GM19239 (cell line): ENCODE measurements around the gene KRTAP4-1.
A peak's percentile ranks its signal among the peaks of the same experiment; 100 is the strongest.
"Not testable (repeated sequence)": the region's sequence is repeated elsewhere in the genome, so short reads cannot be mapped to it uniquely, and the experiment has no call there.

Experiments
- DNase-seq: peaks from one replicate; pipeline ENCODE4 v3.0.0; 2011; ENCODE audit warnings: low spot score; ENCODE audit not compliant: insufficient read length
- FAIRE-seq: peaks from 2 replicates; lab custom pipeline; 2011; peaks lifted over from hg19 to GRCh38; lab: Jason Lieb, UNC

The KRTAP4-1 gene

DNA sequence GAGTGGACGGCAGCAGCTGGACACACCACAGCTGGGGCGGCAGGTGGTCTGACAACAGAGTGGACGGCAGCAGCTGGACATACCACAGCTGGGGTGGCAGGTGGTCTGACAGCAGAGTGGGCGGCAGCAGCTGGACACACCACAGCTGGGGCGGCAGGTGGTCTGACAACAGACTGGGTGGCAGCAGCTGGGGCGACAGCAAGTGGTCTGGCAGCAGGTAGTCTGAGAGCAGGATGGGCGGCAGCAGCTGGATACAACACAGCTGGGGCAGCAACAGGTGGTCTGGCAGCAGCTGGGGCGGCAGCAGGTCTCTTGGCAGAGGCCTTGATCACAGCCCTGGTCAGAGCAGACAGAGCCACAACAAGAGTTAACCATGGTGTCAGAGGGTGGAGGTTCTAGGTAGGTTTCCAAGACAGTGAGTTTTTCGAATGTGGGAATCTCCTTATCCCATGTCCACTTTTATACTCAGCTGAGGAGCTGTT lies at the start of gene KRTAP4-1:
Gene KRTAP4-1 (minus strand): TSS at position 432 of the 482 bp plus-strand sequence. CDS start 57 bp downstream, at position 375.
- no peak for DNase-seq
- FAIRE-seq = no peak

DNA sequence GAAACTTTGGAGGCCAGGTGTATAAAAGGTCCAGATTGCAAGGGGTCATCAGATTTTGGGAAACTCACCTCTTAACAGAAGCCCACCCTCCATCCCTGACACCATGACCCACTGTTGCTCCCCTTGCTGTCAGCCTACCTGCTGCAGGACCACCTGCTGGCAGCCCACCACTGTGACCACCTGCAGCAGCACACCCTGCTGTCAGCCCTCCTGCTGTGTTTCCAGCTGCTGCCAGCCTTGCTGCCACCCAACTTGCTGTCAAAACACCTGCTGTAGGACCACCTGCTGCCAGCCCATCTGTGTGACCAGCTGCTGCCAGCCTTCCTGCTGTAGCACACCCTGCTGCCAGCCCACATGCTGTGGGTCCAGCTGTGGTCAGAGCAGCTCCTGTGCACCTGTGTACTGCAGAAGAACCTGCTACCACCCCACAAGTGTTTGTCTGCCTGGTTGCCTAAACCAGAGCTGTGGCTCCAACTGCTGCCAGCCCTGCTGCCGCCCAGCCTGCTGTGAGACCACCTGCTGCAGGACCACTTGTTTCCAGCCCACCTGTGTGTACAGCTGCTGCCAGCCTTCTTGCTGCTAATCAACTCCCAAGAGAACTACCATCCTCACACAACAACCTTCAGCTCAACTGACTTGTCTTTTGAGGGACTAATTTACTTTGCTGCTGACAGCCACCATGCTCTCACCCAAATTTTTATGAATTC lies 47.8 kb upstream of the KRTAP4-1 start, which contains the start of gene KRTAP9-3:
Gene KRTAP9-3 (plus strand): TSS at position 51 of the 707 bp plus-strand sequence. CDS start 53 bp downstream, at position 104.
- not testable (repeated sequence) for FAIRE-seq, DNase-seq

DNA sequence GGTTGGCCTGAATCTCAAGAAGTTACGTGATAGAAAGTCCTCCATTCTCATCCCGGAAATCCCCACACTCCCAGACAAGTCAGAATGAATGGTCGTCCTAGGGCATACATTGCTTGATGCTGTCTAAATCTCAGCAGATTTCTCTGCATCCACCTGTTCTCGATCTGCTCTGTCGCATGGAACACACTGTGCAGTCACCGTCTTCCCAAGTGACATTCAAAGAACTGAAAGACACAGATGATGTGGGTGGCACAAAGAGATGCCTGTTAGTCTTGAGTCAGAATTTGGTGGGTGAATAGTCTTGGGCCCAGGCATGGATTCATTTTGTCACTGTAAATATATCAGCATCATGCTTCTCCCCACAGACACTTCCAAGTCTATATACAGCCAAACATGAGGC lies 47.0 kb upstream of the KRTAP4-1 start:
- FAIRE-seq (no peak), DNase-seq (no peak)

DNA sequence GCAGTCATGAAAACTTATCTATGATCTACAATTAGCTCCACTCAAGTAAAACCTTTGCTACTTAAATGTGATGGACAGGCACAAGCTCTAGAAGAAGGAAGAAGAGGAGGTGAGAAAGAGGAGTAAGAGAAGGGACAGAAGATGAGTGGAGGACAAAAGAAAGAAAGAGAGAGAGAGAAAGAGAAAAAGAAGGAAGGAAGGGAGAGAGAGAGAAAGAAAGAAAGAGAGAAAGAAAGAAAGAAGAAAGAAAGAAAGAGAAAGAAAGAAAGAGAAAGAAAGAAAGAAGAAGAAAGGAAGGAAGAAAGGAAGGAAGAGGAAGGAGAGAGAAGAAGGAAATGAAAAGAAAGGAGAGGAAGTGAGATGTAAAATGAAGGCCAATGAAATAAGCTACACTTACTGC lies 45.4 kb upstream of the KRTAP4-1 start:
- FAIRE-seq (no peak), DNase-seq (no peak)

DNA sequence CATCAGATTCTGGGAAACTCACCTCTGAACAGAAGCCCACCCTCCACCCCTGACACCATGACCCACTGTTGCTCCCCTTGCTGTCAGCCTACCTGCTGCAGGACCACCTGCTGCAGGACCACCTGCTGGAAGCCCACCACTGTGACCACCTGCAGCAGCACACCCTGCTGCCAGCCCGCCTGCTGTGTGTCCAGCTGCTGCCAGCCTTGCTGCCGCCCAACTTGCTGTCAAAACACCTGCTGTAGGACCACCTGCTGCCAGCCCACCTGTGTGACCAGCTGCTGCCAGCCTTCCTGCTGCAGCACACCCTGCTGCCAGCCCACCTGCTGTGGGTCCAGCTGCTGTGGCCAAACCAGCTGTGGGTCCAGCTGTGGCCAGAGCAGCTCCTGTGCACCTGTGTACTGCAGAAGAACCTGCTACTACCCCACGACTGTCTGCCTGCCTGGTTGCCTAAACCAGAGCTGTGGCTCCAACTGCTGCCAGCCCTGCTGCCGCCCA lies 41.9 kb upstream of the KRTAP4-1 start, which contains the start of gene KRTAP9-2:
Gene KRTAP9-2 (plus strand): TSS at position 51 of the 498 bp plus-strand sequence. CDS start 7 bp downstream, at position 58.
- FAIRE-seq = not testable (repeated sequence)

DNA sequence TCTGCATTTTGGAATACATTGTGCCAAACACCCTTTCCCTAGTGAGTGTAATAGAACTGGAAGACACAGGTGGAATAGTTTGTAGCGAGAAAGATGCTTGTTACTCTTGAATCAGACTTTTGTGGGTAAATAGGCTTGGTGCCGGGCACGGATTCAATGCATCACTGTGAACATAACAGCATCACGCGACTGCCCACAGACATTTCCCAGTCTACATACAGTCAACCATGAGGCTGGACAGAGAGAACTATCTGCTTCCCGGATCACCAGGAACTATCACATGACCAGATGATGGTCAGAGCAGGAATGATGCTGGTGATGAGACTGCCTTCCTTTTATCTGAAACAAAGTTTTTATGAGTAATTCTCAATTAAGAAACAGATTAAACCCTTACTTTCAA lies 41.3 kb upstream of the KRTAP4-1 start:
- FAIRE-seq (no peak), DNase-seq (no peak)

More for the DNA sequence above, 41.9 kb upstream of the KRTAP4-1 start, which contains the start of gene KRTAP9-2:
- not testable (repeated sequence) for DNase-seq

DNA sequence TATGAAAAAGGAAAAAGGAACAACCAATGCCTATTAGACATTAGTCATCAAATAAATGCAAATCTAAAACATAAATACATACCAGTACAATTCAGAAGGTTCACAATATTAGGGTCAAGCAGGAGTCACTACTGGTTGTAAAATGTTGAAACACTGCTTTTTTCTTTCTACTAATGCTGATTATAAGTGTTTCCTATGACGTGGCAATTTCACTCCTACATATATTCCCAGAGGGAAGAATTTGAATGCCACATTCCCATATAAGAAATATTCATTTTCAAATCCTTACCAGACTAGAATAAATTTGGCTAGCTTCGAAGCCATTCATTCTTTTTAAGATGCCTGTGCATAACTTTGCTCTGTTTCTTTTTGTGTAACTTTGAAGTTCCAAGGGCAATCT lies 39.1 kb upstream of the KRTAP4-1 start:
- FAIRE-seq (no peak), DNase-seq (no peak)

DNA sequence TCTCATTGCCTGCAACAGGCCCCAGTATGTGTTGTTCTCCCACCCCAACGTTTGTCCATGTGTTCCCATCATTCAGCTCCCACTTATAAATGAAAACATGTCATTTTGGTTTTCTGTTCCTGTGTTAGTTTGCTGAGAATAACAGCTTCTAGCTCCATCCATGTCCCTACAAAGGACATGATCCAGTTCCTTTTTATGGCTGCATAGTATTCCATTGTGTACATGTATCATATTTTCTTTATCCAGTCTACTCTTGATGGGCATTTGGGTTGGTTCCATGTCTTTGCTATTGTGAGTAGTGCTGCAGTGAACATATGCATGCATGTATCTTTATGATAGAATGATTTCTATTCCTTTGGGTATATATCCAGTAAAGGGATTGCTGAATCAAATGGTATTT lies 31.0 kb upstream of the KRTAP4-1 start:
- DNase-seq = no peak
- no peak for FAIRE-seq

DNA sequence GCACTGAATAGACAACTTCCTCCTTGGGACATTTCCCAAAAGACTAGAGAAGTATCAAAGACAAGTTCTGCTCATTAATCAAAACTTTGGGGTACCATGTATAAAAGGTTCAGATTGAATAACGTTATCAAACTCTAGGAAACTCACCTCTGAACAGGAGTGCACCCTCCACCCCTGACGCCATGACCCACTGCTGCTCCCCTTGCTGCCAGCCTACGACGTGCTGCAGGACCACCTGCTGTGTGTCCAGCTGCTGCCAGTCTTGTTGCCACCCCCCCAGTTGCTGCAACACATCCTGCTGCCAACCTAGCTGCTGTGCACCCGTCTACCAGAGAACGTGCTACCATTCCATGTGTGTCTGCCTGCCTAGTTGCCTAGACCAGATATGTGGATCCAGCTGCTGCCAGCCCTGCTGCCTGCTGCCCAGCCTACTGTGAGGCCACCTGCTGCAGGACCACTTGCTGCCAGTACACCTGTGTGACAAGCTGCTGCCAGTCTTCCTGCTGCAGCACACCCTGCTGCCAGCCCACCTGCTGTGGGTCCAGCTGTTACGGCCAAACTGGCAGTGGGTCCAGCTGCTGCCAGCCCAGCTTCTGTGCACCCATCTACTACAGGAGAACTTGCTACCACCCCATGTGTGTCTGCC lies 27.9 kb upstream of the KRTAP4-1 start:
- no peak for DNase-seq
- FAIRE-seq = no peak

DNA sequence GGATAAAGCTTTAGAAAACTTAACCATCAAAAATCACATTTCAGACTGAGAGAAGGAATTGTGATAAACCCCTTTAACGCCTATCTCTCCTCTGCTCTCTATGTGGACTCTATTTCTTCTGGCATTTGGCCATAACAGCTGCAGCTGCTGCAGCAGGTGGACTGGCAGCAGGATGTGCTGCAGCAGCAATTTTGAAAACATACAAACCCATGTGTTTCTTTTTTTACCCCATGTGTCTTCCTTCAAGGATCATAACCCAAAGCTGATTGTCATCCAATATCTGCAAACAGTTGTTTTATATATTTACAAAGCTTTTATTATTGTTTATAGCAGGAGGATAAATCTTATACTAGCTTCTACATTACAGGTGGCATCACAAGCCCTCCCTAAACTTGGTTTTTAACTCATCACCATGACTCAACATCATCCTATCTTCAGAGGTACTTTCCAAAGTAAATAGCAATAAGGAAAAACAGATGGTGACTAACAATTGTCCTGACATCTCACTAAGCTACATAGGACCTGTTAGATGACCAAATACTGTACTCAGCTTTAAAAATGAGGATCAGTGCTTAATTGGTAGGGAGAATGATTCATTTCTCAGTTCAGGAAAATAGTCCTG lies 27.2 kb upstream of the KRTAP4-1 start:
- FAIRE-seq (no peak), DNase-seq (no peak)

DNA sequence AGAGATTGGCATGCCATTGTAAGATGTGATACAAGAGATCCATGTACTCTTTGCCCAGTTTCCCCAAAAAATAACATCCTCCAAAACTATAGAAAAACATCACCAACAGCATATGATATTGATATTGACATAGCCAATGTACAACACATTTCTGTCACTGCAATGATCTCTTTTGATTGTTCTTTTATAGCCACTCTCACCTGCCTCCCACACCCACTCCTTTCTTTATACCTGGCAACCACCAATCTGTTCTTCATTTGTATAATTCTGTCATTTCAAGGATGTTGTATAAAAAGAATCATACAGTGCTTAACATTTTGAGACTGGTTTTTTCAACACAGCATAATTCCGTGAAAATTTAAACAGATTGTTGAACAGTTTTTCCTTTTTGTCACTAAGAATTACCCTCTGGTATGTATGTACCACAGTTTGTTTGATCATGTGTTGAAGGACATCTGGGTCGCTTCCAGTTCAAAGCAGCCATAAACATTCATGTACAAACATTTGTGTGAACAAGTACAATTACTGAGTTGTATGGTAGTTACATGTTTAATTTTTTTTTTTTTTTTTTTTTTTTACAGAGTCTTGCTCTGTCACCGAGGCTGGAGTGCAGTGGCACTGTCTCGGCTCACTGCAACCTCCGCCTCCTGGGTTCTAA lies 14.8 kb upstream of the KRTAP4-1 start:
- no peak for DNase-seq
- FAIRE-seq = no peak

DNA sequence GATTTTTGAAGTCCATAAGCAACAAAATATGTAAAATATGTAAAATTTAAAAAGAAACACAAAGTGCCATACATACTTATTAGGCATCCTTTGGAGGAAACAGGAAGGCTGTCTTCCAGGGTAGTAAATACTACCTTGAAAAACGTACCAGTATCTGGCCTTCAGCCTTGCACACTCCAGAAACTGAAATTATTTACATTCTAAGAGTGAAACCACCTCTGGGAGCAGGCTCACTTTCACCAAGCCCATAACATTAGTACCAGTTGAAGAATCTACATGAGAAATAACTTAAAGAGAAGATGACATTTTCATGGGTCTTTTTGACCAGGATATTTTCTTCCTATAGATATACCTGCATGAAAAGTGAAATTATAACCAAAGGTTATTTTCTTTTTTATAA lies 11.4 kb upstream of the KRTAP4-1 start:
- FAIRE-seq (peak; percentile 85), DNase-seq (peak; percentile 27)

DNA sequence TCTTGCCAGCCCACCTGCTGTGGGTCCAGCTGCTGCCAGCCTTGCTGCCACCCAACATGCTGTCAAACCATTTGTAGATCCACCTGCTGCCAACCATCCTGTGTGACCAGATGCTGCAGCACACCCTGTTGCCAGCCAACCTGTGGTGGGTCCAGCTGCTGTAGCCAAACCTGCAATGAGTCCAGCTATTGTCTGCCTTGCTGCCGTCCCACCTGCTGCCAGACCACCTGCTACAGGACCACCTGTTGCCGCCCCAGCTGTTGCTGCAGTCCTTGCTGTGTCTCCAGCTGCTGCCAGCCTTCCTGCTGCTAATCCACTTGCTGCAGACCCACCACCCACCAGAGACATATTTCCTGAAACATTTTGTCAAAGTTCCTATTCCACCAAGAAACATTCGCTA lies 5.6 kb upstream of the KRTAP4-1 start:
- FAIRE-seq (no peak), DNase-seq (no peak)

DNA sequence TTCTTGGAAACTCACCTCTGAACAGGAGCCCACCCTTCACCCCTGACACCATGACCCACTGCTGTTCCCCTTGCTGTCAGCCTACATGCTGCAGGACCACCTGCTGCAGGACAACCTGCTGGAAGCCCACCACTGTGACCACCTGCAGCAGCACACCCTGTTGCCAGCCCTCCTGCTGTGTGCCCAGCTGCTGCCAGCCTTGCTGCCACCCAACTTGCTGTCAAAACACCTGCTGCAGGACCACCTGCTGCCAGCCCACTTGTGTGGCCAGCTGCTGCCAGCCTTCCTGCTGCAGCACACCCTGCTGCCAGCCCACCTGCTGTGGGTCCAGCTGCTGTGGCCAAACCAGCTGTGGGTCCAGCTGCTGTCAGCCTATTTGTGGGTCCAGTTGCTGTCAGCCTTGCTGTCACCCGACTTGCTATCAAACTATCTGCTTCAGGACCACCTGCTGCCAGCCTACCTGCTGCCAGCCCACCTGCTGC lies 5.2 kb upstream of the KRTAP4-1 start, which contains the start of gene KRTAP9-1:
Gene KRTAP9-1 (plus strand): TSS at position 51 of the 482 bp plus-strand sequence. CDS start 0 bp downstream, at position 51.
- DNase-seq, FAIRE-seq: not testable (repeated sequence)

DNA sequence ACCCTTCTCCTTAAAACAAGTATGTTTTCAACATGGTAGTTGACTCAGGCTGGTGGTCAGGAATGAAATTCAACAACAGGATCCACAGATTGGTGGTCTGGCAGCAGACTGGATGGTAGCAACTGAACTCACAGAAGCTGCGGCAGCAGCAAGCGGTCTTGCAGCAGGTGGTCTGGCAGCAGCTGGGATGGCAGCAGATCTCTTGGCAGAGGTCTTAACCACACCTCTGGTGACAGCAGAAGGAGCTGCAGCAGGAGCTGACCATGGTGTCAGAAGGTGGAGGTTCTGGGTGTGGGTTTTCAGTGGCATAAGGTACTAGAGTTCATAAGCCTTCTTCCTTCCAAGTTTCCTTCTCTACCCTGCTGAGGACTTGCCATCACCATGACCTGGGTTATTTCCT lies 2.2 kb upstream of the KRTAP4-1 start:
- DNase-seq (no peak), FAIRE-seq (no peak)

DNA sequence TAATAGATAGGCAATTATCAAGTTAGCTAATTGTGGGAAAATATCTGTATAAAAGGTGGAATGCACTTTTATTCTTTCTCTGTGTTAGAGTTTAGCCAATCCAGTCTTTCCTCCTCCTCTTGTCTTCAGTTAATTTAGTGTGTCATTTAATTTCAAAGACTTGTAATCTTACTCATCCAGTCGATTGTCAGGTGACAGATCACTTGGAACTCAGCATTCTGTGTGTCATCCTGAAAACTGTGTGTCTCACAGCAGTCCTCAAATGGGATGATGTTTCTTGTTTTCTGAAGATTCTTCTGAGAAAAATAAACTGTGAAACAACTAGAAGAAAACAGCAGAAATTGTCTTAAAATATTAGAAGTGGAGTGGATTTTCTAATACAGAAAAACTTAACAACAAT lies 290 bp upstream of the KRTAP4-1 start:
- DNase-seq (no peak), FAIRE-seq (no peak)

DNA sequence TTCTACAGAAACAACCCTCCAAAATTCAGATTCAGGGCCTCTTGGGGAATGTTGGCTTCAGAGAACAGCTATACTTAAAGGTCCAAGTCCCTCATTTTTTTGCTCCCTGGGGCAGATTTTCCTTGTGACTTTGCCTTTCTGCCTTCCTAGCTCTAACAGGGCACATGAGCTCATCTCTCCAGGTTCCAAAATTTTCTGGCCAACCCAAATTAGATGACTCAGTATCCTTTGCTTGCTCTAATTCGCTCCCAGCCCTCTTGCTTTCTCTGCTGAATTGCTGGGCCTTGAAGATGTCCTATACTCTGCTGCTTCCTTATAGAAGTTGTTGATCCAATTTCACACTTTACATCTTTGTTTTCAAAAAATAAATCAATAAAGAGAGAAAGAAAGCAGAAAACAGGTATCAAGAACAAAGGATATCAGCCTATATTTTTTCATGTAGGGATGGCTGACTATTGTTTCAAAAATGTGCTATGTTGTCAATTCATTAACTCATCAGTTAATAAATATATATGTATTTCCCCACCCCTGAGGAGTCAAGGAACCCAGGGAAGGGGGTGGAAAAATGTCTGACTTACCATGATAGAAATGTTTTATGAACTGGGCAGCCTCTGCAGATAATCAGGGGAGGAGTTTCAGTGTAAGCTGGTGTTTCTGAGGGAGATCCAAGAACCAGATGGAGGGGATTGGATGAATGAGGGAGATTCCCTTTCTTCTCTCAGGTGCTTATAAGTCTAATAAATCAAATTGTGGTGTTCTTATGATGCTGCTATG lies 5.7 kb downstream of the KRTAP4-1 start:
- DNase-seq (no peak), FAIRE-seq (no peak)

DNA sequence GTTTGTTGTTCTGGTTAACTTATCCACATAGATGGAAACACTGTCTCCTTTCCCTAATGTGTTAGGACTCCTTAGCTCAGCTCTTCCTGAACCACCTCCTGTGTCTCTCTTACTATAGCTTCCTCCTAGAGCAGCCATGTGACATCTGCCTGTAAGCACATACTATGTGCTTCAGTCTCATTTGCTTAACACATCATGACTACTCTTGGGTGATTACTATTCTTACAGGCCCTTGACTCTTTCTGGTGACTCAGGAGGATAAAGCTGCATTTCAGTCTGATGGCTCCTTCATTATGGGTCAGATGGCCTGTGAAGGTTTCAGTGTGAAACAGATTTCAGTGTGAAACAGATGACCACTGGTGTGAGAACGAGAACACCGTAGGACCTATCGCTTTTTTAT lies 6.4 kb downstream of the KRTAP4-1 start:
- no peak for FAIRE-seq
- no peak for DNase-seq

DNA sequence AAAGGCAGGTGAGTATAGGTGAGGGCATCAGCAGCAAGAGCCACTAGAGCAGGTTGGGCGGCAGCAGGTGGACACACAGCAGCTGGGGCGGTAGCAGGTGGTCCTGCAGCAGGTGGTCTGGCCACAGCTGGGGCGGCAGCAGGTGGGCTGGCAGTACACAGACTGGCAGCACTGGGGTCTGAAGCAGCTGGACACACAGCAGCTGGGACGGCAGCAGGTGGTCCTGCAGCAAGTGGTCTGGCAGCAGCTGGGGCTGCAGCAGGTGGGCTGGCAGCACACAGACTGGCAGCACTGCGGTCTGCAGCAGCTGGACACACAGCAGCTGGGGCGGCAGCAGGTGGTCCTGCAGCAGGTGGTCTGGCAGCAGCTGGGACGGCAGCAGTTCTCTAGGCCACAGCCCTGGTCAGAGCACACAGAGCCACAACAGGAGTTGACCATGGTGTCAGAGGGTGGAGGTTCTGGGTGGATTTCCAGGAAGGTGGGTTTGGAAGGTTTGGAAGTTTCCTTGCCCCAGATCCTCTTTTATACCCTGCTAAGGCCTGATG lies 6.9 kb downstream of the KRTAP4-1 start, which contains the start of gene KRTAP4-2:
Gene KRTAP4-2 (minus strand): TSS at position 495 of the 545 bp plus-strand sequence. CDS start 57 bp downstream, at position 438.
- DNase-seq (no peak), FAIRE-seq (no peak)
